ENCODE results near the gene IFNA8. TPM values are rescaled to one million over a fixed set of nuclear protein-coding genes. Genes with fewer than 3 reads are reported as not detected.

IFNA8 gene
- total RNA-seq, 1 donor from 2014 or later, result not detected

- Histone ChIP-seq H3K36me3 (ENCODE audit: control insufficient read depth, insufficient read depth, low read length) (no peaks in the 10 kb centered on the region), H3K27me3 (ENCODE audit: control insufficient read depth, insufficient read depth, low read length) (peaks cover 23% of the 10 kb centered on the region), H3K4me3 (ENCODE audit: low read depth, low read length) (no peak overlapping the region)
- FAIRE-seq, result no peak
- no peak for DNase-seq (ENCODE audit: low read depth)
- TF ChIP-seq CTCF (IDR thresholded peaks at IDR 0.05; ENCODE audit: insufficient read depth, low read length, severe bottlenecking), result no peak
These were observed 9.0 kb upstream of the IFNA8 start for GRCh38 chr9:21399956-21400355.

GRCh38 chr9:21402386-21403251 lies 6.3 kb upstream of the IFNA8 start:
- no peak for FAIRE-seq
- Histone ChIP-seq H3K36me3 (ENCODE audit: control insufficient read depth, insufficient read depth, low read length) (no peaks in the 10 kb centered on the region), H3K4me3 (ENCODE audit: low read depth, low read length) (no peak overlapping the region), H3K27me3 (ENCODE audit: control insufficient read depth, insufficient read depth, low read length) (peaks cover 16% of the 10 kb centered on the region)
- no peak for TF ChIP-seq CTCF (IDR thresholded peaks at IDR 0.05; ENCODE audit: insufficient read depth, low read length, severe bottlenecking)
- no peak for DNase-seq (ENCODE audit: low read depth)

DNA sequence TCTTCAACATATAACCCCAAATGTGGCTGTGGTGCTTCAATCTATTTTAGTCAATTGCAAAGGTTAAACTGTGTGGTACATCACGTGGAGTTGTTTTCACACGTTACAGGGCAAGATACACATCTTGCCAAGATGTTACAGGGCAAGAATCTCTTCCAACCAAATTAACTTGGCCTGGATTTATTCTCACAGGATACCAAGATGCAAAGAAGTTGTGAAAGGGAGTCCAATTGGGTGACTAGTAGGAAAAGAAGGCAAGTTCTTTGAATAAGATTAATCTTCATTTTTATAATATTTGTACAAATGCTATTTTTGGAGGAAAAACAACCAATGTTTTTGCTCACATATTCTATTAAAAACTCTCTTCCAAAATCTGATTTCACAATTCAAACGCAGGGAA lies 4.8 kb upstream of the IFNA8 start:
- FAIRE-seq (no peak), DNase-seq (ENCODE audit: low read depth) (no peak)
- Histone ChIP-seq H3K4me3 (ENCODE audit: low read depth, low read length) (no peak overlapping the region), H3K27me3 (ENCODE audit: control insufficient read depth, insufficient read depth, low read length) (peaks cover 16% of the 10 kb centered on the region), H3K36me3 (ENCODE audit: control insufficient read depth, insufficient read depth, low read length) (no peaks in the 10 kb centered on the region)
- no peak for TF ChIP-seq CTCF (IDR thresholded peaks at IDR 0.05; ENCODE audit: insufficient read depth, low read length, severe bottlenecking)

DNA sequence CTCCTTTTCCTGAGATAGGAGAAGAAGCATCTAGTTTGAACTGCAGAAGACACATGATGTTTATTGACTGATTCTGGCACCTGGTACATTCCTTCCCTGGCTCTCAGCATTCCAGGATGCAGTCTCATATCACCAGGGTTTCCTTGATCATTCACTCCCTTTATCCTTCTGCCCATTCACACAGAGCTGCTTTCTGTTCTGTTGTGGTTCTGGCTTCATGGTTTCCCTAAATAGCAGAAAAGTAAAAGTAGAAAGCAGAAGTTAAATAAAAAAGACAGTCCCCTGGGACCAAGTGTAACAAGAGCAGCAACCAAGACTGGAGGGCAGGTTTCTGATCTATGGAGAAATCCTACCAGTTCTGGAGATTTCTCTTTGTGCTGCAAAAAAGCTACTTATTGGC lies 3.2 kb downstream of the IFNA8 start:
- Histone ChIP-seq H3K36me3 (ENCODE audit: control insufficient read depth, insufficient read depth, low read length) (no peaks in the 10 kb centered on the region), H3K4me3 (ENCODE audit: low read depth, low read length) (no peak overlapping the region), H3K27me3 (ENCODE audit: control insufficient read depth, insufficient read depth, low read length) (peaks cover 8% of the 10 kb centered on the region)
- DNase-seq (ENCODE audit: low read depth) (no peak), FAIRE-seq (no peak)
- no peak for TF ChIP-seq CTCF (IDR thresholded peaks at IDR 0.05; ENCODE audit: insufficient read depth, low read length, severe bottlenecking)

GRCh38 chr9:21413151-21413550 lies 4.2 kb downstream of the IFNA8 start:
- H3K36me3 ChIP-seq (ENCODE audit: control insufficient read depth, insufficient read depth, low read length), result no peaks in the 10 kb centered on the region
- DNase-seq (ENCODE audit: low read depth) (no peak), FAIRE-seq (no peak)
- peaks cover 6% of the 10 kb centered on the region for H3K27me3 ChIP-seq (ENCODE audit: control insufficient read depth, insufficient read depth, low read length)
- no peak overlapping the region for H3K4me3 ChIP-seq (ENCODE audit: low read depth, low read length)
- no peak for TF ChIP-seq CTCF (IDR thresholded peaks at IDR 0.05; ENCODE audit: insufficient read depth, low read length, severe bottlenecking)

DNA sequence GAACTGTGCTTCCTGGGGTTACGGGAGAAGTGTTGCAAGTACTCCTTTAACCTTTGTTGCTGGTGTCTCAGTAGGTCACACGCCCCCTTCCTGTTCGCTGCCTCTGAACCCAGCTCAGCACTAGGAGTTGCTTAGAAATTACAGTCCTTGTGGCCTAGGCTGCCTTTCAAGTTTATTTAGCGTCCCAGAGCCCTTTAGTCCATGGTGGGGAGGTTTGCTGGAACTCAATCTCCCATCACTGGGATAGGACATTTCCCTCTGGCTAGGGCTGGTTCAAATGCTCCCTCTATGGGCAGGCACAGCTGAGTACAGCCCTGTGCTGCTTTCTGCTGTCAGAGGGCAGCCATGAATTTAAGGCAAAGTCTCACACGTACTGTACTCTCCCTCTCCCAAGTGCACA lies 4.7 kb downstream of the IFNA8 start:
- no peak for FAIRE-seq
- peaks cover 6% of the 10 kb centered on the region for H3K27me3 ChIP-seq (ENCODE audit: control insufficient read depth, insufficient read depth, low read length)
- H3K4me3 ChIP-seq (ENCODE audit: low read depth, low read length), result no peak overlapping the region
- DNase-seq (ENCODE audit: low read depth), result no peak
- H3K36me3 ChIP-seq (ENCODE audit: control insufficient read depth, insufficient read depth, low read length), result no peaks in the 10 kb centered on the region
- TF ChIP-seq CTCF (IDR thresholded peaks at IDR 0.05; ENCODE audit: insufficient read depth, low read length, severe bottlenecking), result peak; percentile 43
